Measurements from ENCODE around the gene EARS2. TPM values are rescaled to one million over a fixed set of nuclear protein-coding genes. Genes with fewer than 3 reads are reported as not detected.

The EARS2 gene
- total RNA-seq, 1 experiment from 2014 or later: 50.1 TPM

GRCh38 chr16:23516366-23517137 is 40.6 kb downstream of the EARS2 start:
- H3K27ac ChIP-seq (ENCODE audit: insufficient read length, low read depth, low read length): no peak overlapping the region
- Mint-ChIP-seq H3K4me3 (no peak overlapping the region), H3K27me3 (ENCODE audit: low read depth) (no peaks in the 10 kb centered on the region), H3K9me3 (no peaks in the 10 kb centered on the region; a peak in 1 of 5 replicates), H3K36me3 (ENCODE audit: insufficient read depth in 1 of 3, low read depth in 3 of 3) (peaks cover 8 to 43% (median 21%) of the 10 kb centered on the region in 3 experiments), H3K4me1 (no peaks in the 10 kb centered on the region), H3K27ac (no peak overlapping the region; a peak in 1 of 7 replicates)
- H3K4me2 ChIP-seq (ENCODE audit: insufficient read depth, insufficient read length, low read length): no peak overlapping the region
- H2BK20ac ChIP-seq (ENCODE audit: low read depth, low read length, poor library complexity, severe bottlenecking): no peak overlapping the region
- H3K27me3 ChIP-seq (ENCODE audit: insufficient read depth, low read length): no peaks in the 10 kb centered on the region
- H3K23me2 ChIP-seq (ENCODE audit: insufficient read length, low read depth, low read length, poor library complexity, severe bottlenecking): no peaks in the 10 kb centered on the region
- H2BK5ac ChIP-seq (ENCODE audit: insufficient read length, low read length): no peak overlapping the region
- H2BK120ac ChIP-seq (ENCODE audit: low read depth, low read length, poor library complexity, severe bottlenecking): no peak overlapping the region
- H4K20me1 ChIP-seq (ENCODE audit: control insufficient read depth, insufficient read depth, insufficient read length): no peaks in the 10 kb centered on the region
- no peak overlapping the region for H3T11ph ChIP-seq (ENCODE audit: low read length)
- no peaks in the 10 kb centered on the region for H3K79me1 ChIP-seq (ENCODE audit: insufficient read depth, low read depth, low read length, poor library complexity, severe bottlenecking)
- no CpG with 5 or more reads among the region's 4 CpGs for WGBS (ENCODE audit: extremely low coverage, insufficient read length, low lambda C conversion rate)
- no peak overlapping the region for H4K8ac ChIP-seq (replicated peaks; ENCODE audit: insufficient read length, low read depth, low read length)
- no peak overlapping the region for H2BK15ac ChIP-seq (ENCODE audit: low read depth, low read length)
- no peak overlapping the region for H3K23ac ChIP-seq (ENCODE audit: insufficient read length, low read depth, low read length)
- no peak overlapping the region for H3K56ac ChIP-seq (ENCODE audit: insufficient read length, low read depth, low read length)
- H3K14ac ChIP-seq (ENCODE audit: insufficient read depth, low read length): no peak overlapping the region
- H3K18ac ChIP-seq (ENCODE audit: insufficient read length, low read depth, low read length): no peak overlapping the region
- no peak overlapping the region for H4K5ac ChIP-seq (ENCODE audit: insufficient read length, low read depth, low read length)
- no peak overlapping the region for H3K4ac ChIP-seq (ENCODE audit: low read depth, low read length)
- H3K79me2 ChIP-seq (ENCODE audit: insufficient read depth, low read length): no peaks in the 10 kb centered on the region
- H3K9ac ChIP-seq (ENCODE audit: extremely low read depth, insufficient read length, low read length): no peak overlapping the region
- no peaks in the 10 kb centered on the region for H3K9me3 ChIP-seq (ENCODE audit: control insufficient read depth, low read depth, low read length)
- no peak overlapping the region for H2AFZ ChIP-seq (ENCODE audit: low read length)
- no peaks in the 10 kb centered on the region for H3K4me1 ChIP-seq (ENCODE audit: insufficient read depth, low read length)
- DNase-seq: no peak
- no peak overlapping the region for H4K91ac ChIP-seq (ENCODE audit: insufficient read length, low read depth, low read length)
- H2BK12ac ChIP-seq (ENCODE audit: insufficient read length, low read depth, low read length): no peak overlapping the region
- H2AK5ac ChIP-seq (ENCODE audit: insufficient read length, low read length): no peak overlapping the region
- TF ChIP-seq CTCF (conservative IDR thresholded peaks at IDR 0.05): no peak

Measured in H9 (cell line).